H9 (cell line): ENCODE results near the gene GAS6. TPM values are rescaled to one million over a fixed set of nuclear protein-coding genes. Genes with fewer than 3 reads are reported as not detected.

Experiments used
- DNase-seq: peaks from one replicate; pipeline ENCODE4 v3.0.0-alpha.2; 2017
- H2AFZ ChIP-seq: one replicate; pipeline ENCODE4 v1.6.1; 2013; ENCODE audit warnings: mild to moderate bottlenecking, low read length, control low read depth, moderate library complexity
- H2AK5ac ChIP-seq: 2 replicates; pipeline ENCODE4 v1.6.1; 2013; ENCODE audit warnings: low read length, control low read depth, mixed read lengths; ENCODE audit not compliant: insufficient read length
- H2BK120ac ChIP-seq: one replicate; pipeline ENCODE4 v1.6.1; 2013; ENCODE audit warnings: low read depth, mild to moderate bottlenecking, low read length, control low read depth, inconsistent platforms; ENCODE audit not compliant: poor library complexity, severe bottlenecking
- H2BK12ac ChIP-seq: 2 replicates; pipeline ENCODE4 v1.6.1; 2013; ENCODE audit warnings: low read length, control low read depth, mixed read lengths, low read depth; ENCODE audit not compliant: insufficient read length
- H2BK15ac ChIP-seq: 2 replicates; pipeline ENCODE4 v1.6.1; 2013; ENCODE audit warnings: low read depth, low read length, control low read depth
- H2BK20ac ChIP-seq: one replicate; pipeline ENCODE4 v1.6.1; 2013; ENCODE audit warnings: low read depth, mild to moderate bottlenecking, low read length, control low read depth, inconsistent platforms; ENCODE audit not compliant: poor library complexity, severe bottlenecking
- H2BK5ac ChIP-seq: 2 replicates; pipeline ENCODE4 v1.6.1; 2013; ENCODE audit warnings: low read length, control low read depth, mixed read lengths; ENCODE audit not compliant: insufficient read length
- H3K14ac ChIP-seq: 2 replicates; pipeline ENCODE4 v1.6.1; 2013; ENCODE audit warnings: low read length, control low read depth; ENCODE audit not compliant: insufficient read depth
- H3K18ac ChIP-seq: 2 replicates; pipeline ENCODE4 v1.6.1; 2013; ENCODE audit warnings: low read depth, mild to moderate bottlenecking, mixed read lengths, low read length, control low read depth; ENCODE audit not compliant: insufficient read length
- H3K23ac ChIP-seq: 2 replicates; pipeline ENCODE4 v1.6.1; 2013; ENCODE audit warnings: low read length, control low read depth, mixed read lengths, low read depth; ENCODE audit not compliant: insufficient read length
- H3K23me2 ChIP-seq: 2 replicates; pipeline ENCODE4 v1.6.1; 2013; ENCODE audit warnings: low read depth, mild to moderate bottlenecking, mixed read lengths, low read length, control low read depth; ENCODE audit not compliant: insufficient read length, poor library complexity, severe bottlenecking
- H3K27ac ChIP-seq: 2 replicates; pipeline ENCODE4 v1.5.1; 2013; ENCODE audit warnings: low read length, control low read depth, mixed read lengths, low read depth; ENCODE audit not compliant: insufficient read length
- H3K27me3 ChIP-seq: 2 replicates; pipeline ENCODE4 v1.6.1; 2013; ENCODE audit warnings: low read length, control low read depth, inconsistent platforms; ENCODE audit not compliant: insufficient read depth
- H3K4ac ChIP-seq: 2 replicates; pipeline ENCODE4 v1.6.1; 2013; ENCODE audit warnings: low read depth, mild to moderate bottlenecking, control low read depth, inconsistent platforms, low read length, moderate library complexity
- H3K4me1 ChIP-seq: 2 replicates; pipeline ENCODE4 v1.6.1; 2013; ENCODE audit warnings: low read length, control low read depth, inconsistent platforms; ENCODE audit not compliant: insufficient read depth
- H3K4me2 ChIP-seq: 2 replicates; pipeline ENCODE4 v1.6.1; 2013; ENCODE audit warnings: low read length, control low read depth, mixed read lengths; ENCODE audit not compliant: insufficient read length, insufficient read depth
- H3K56ac ChIP-seq: 2 replicates; pipeline ENCODE4 v1.6.1; 2013; ENCODE audit warnings: low read depth, mild to moderate bottlenecking, mixed read lengths, low read length, control low read depth; ENCODE audit not compliant: insufficient read length
- H3K79me1 ChIP-seq: 2 replicates; pipeline ENCODE4 v1.6.1; 2013; ENCODE audit warnings: low read depth, mild to moderate bottlenecking, moderate library complexity, low read length, control low read depth, inconsistent platforms; ENCODE audit not compliant: insufficient read depth, poor library complexity, severe bottlenecking
- H3K79me2 ChIP-seq: 2 replicates; pipeline ENCODE4 v1.6.1; 2013; ENCODE audit warnings: low read length, control low read depth, inconsistent platforms; ENCODE audit not compliant: insufficient read depth
- H3K9ac ChIP-seq: 2 replicates; pipeline ENCODE4 v1.6.1; 2013; ENCODE audit warnings: low read length, control low read depth, mixed read lengths; ENCODE audit not compliant: insufficient read length; ENCODE audit errors: extremely low read depth
- H3K9me3 ChIP-seq: one replicate; pipeline ENCODE4 v1.6.1; 2013; ENCODE audit warnings: low read depth, low read length, inconsistent platforms; ENCODE audit not compliant: control insufficient read depth
- H3T11ph ChIP-seq: one replicate; pipeline ENCODE4 v1.6.1; 2013; ENCODE audit warnings: mild to moderate bottlenecking, low read length, control low read depth, inconsistent platforms
- H4K20me1 ChIP-seq: one replicate; pipeline ENCODE4 v1.6.1; 2013; ENCODE audit not compliant: control insufficient read depth, insufficient read length, insufficient read depth
- H4K5ac ChIP-seq: 2 replicates; pipeline ENCODE4 v1.6.1; 2013; ENCODE audit warnings: low read depth, mild to moderate bottlenecking, mixed read lengths, low read length, control low read depth; ENCODE audit not compliant: insufficient read length
- H4K8ac ChIP-seq: replicated peaks from 2 replicates; pipeline ENCODE4 v1.6.1; 2013; ENCODE audit warnings: low read length, control low read depth, mixed read lengths, low read depth; ENCODE audit not compliant: insufficient read length
- H4K91ac ChIP-seq: 2 replicates; pipeline ENCODE4 v1.6.1; 2013; ENCODE audit warnings: low read depth, mild to moderate bottlenecking, moderate library complexity, mixed read lengths, low read length, control low read depth; ENCODE audit not compliant: insufficient read length
- H3K27ac Mint-ChIP-seq, 3 experiments: 2 replicates in 2 of 3; 3 replicates in 1 of 3; pipeline ENCODE4 v1.8.0; 2020 to 2021; ENCODE audit warnings: mixed read lengths in 3 of 3, mild to moderate bottlenecking in 1 of 3, moderate library complexity in 1 of 3
- H3K27me3 Mint-ChIP-seq: 2 replicates; pipeline ENCODE4 v1.8.0; 2021; ENCODE audit warnings: low read depth, mild to moderate bottlenecking, moderate library complexity, mixed read lengths
- H3K36me3 Mint-ChIP-seq, 3 experiments: 2 replicates in 2 of 3; 3 replicates in 1 of 3; pipeline ENCODE4 v1.8.0; 2020 to 2021; ENCODE audit warnings: low read depth in 3 of 3, mixed read lengths in 3 of 3; ENCODE audit not compliant: insufficient read depth in 1 of 3
- H3K4me1 Mint-ChIP-seq, 2 experiments: 2 replicates each; pipeline ENCODE4 v1.8.0; 2020; ENCODE audit warnings: mixed read lengths in 2 of 2
- H3K4me3 Mint-ChIP-seq, 2 experiments: 2 replicates in 1 of 2; 3 replicates in 1 of 2; pipeline ENCODE4 v1.8.0; 2020 to 2021; ENCODE audit warnings: mild to moderate bottlenecking in 2 of 2, mixed read lengths in 2 of 2, moderate library complexity in 1 of 2
- H3K9me3 Mint-ChIP-seq, 2 experiments: 2 replicates in 1 of 2; 3 replicates in 1 of 2; pipeline ENCODE4 v1.8.0; 2020; ENCODE audit warnings: mild to moderate bottlenecking in 2 of 2, mixed read lengths in 2 of 2, moderate library complexity in 1 of 2
- WGBS: extraction: QIAGEN DNeasy Blood & Tissue Kit; methylation state at CpG from one replicate; pipeline ENCODE4 v1.1.7; 2013; ENCODE audit warnings: missing lambda C conversion rate, low lambda C conversion rate, mixed read lengths; ENCODE audit not compliant: insufficient read length; ENCODE audit errors: extremely low coverage; 5-methylcytosine and 5-hydroxymethylcytosine counted together
- total RNA-seq: library from RNA; stranded (reverse); gene quantifications from 2 replicates; pipeline ENCODE4 v1.2.1, GENCODE V29; 2021
- TF ChIP-seq, protein P1 (sequence below): fragments of 200-600 bp; sonication (generic); conservative IDR thresholded peaks from 3 replicates; pipeline ENCODE4 v1.8.0; 2021; ENCODE audit warnings: antibody characterized with exemption, mild to moderate bottlenecking

Gene GAS6
- total RNA-seq, 1 experiment from 2014 or later = 20.5 TPM

DNA sequence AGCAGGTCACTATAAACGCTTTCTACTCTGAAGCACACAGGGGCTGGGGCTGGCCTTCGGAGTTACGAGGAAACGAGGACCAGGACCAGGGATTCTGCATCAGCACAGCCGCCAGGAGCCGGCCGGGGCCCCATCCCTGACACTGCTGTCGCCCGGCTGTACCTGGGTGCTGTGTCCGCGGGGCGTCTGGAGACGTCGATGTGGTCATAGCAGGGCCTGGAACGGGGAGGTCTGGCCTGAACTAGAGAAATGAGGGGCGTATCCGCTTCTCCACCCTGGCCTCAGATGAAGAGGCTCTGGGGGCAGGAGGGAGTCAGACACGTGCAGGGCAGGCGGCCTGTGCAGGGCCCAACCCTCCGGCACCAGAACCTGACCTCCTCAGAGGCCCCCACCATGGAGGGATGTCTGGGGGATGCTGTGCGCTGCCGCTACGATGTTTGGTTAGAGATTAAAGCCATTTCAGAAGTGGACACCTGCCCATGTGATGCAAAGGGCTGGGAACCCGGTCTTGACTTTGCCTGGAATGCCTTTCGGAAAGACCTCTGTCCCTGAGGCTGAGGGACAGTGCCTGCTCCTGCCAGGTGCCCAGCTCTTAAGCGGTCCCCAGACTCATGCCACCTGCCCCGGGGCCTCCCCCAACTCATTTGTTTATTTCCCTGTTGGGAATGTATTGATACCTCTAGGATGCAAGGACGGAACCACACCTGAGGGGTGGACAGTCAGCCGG lies 21.4 kb downstream of the GAS6 start:
- Histone ChIP-seq H4K5ac (no peak overlapping the region), H3K23ac (no peak overlapping the region), H2BK12ac (no peak overlapping the region), H4K91ac (no peak overlapping the region), H3T11ph (no peak overlapping the region), H3K56ac (no peak overlapping the region), H3K27ac (no peak overlapping the region), H3K79me1 (no peaks in the 10 kb centered on the region), H2BK120ac (no peak overlapping the region), H2AK5ac (no peak overlapping the region), H3K79me2 (no peaks in the 10 kb centered on the region), H2AFZ (no peak overlapping the region), H2BK20ac (no peak overlapping the region), H3K9me3 (no peaks in the 10 kb centered on the region), H3K18ac (no peak overlapping the region), H4K8ac (no peak overlapping the region), H2BK15ac (no peak overlapping the region), H3K4me1 (no peaks in the 10 kb centered on the region), H3K14ac (no peak overlapping the region; the same call in 1 of the 2 replicates), H3K27me3 (no peaks in the 10 kb centered on the region), H3K4me2 (no peak overlapping the region), H4K20me1 (no peaks in the 10 kb centered on the region), H2BK5ac (no peak overlapping the region), H3K9ac (no peak overlapping the region), H3K23me2 (no peaks in the 10 kb centered on the region), H3K4ac (no peak overlapping the region)
- Mint-ChIP-seq H3K4me1 (peaks cover 6 to 12% of the 10 kb centered on the region in 2 experiments), H3K36me3 (peaks cover 0 to 18% (median 6%) of the 10 kb centered on the region in 3 experiments; a peak in 4 of 7 replicates), H3K27me3 (no peaks in the 10 kb centered on the region), H3K9me3 (no peaks in the 10 kb centered on the region), H3K27ac (no peak overlapping the region), H3K4me3 (no peak overlapping the region)
- DNase-seq = no peak
- WGBS = no CpG with 5 or more reads among the region's 29 CpGs
- TF ChIP-seq, protein P1, sequence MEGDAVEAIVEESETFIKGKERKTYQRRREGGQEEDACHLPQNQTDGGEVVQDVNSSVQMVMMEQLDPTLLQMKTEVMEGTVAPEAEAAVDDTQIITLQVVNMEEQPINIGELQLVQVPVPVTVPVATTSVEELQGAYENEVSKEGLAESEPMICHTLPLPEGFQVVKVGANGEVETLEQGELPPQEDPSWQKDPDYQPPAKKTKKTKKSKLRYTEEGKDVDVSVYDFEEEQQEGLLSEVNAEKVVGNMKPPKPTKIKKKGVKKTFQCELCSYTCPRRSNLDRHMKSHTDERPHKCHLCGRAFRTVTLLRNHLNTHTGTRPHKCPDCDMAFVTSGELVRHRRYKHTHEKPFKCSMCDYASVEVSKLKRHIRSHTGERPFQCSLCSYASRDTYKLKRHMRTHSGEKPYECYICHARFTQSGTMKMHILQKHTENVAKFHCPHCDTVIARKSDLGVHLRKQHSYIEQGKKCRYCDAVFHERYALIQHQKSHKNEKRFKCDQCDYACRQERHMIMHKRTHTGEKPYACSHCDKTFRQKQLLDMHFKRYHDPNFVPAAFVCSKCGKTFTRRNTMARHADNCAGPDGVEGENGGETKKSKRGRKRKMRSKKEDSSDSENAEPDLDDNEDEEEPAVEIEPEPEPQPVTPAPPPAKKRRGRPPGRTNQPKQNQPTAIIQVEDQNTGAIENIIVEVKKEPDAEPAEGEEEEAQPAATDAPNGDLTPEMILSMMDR = no peak
